NCI-H2227 treated with DMSO at 0.1 percent for 48 hours (cell line): Measurements from ENCODE around the gene TXNL4B.
"Not testable (repeated sequence)": the region's sequence is repeated elsewhere in the genome, so short reads cannot be mapped to it uniquely, and the experiment has no call there.

Experiments used
- DNase-seq: peaks from one replicate; lab custom pipeline; 2025; lab: John Stamatoyannopoulos, UW

Gene TXNL4B

DNA sequence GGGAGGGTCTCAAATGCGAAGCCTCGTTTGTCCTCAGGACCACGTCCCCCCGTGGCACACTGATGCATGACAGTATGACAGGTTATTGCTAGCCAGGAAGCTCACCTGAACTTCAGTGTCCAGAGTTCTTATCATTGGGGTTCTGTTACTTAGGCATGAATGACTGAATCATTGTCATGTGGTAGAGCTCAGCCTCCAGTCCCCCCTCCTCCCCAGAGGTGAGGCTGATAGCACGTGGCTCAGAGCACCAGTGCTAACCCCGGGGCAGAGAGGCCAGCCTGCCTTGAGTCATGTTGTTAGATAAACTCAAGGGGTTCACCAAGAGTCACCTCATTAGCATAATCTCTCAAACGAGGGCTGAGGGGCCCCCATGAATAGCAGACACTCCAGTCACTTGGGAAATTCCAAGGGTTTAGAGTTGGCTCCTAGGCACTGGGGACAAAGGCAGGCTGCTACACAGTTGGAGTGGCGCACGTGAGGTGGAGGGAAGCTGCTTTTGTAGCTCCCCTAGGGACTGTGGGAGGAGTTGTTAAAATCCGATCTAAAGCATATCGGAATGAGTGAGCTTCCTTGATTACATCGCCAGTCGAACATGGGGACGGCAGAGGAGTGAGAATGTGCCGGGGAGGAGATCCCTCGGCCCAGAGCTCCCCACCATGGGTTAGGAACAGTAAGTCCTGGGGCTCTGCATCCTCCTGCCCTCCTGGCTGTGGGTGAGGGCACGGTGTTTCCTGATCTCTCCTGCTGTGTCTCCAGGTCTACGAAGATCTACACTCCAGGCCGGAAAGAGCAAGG lies 18.4 kb upstream of the TXNL4B start:
- no peak for DNase-seq

DNA sequence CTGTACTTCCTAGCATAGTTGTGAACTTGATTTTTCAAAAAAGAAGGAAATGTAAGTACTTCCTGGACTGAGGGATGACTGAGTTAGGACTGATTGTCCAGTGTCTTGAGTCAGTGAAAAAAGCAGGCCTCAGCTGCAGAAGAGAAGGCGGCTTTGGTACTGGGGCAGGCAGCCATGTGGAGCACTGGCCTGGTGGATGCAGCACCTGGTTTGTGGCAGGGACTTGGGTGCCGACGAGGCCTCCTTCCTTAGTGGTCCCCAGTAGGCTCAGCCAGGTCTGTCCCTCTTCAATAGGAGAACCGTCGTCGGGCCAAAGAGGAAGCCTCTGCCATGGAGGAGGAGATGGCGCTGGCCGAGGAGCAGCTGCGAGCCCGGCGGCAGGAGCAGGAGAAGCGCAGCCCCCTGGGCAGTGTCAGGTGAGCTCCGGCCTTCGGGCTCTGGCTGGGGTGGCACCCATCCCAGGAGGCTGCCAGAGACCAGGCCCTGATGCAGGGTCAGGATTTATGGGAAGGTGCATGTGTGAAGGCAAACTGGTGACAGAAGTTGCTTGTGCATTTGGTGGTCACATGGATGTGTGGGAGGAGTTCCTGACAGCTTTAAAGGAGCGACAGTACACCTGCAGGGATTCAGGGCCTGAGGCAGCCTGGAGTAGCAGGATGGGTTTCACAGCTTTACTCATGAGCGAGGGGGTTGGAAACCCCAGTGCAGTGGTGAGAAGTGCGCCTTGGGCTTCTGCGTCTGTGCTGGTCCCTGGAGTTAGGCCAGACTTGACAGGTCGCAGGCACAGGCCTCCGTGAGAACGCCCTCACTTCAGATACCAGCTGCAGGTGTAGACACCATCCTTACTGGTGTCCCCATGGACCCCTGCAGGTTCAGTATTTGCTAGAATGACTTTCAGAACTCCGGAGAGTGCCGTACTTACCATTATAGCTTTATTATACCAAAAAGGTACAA lies 17.5 kb upstream of the TXNL4B start:
- DNase-seq, result no peak

DNA sequence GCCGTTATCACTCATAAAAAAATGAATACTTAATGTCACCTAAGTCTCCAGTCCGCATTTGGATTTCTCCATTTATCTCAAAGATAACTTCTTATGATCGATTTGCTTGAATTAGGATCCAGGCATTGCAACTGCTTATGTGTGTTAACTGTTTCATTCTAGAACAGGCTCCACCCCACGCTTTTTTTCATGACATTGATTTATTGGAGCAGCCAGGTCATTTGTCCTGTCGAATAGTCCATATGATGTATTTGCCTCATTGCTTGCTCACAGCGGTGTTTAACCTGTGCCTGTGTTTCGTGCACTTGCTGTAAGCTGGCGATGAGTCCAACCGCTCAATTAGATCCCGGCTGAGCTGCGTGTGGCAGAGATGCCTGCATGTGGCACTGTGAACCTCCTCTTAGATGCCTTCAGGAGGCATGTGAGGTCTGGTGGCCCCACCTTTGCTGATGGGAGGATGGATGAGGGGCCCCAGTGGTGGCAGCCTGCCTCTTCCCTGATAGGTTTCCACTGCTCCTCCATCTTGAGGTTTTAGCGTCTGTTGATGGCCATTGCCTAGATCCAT lies 16.6 kb upstream of the TXNL4B start:
- no peak for DNase-seq

DNA sequence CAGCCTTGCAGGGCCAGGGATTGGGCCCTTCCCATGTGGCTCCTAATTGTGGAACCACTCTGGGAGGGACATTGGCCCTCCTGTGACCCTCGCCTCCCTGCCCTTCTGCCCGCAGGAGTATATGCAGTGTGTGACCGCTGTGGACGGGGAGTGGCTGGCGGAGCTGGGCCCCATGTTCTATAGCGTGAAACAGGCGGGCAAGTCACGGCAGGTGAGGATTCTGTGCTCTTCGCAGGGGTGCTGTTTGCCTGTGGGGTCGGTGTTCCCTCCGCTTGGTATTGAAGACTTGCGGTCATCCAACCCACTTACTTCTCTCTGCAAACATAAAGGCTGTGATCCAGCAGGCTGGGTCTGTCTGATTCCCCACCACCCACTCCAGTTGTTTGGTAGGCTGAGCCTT lies 15.9 kb upstream of the TXNL4B start:
- DNase-seq, result no peak

DNA sequence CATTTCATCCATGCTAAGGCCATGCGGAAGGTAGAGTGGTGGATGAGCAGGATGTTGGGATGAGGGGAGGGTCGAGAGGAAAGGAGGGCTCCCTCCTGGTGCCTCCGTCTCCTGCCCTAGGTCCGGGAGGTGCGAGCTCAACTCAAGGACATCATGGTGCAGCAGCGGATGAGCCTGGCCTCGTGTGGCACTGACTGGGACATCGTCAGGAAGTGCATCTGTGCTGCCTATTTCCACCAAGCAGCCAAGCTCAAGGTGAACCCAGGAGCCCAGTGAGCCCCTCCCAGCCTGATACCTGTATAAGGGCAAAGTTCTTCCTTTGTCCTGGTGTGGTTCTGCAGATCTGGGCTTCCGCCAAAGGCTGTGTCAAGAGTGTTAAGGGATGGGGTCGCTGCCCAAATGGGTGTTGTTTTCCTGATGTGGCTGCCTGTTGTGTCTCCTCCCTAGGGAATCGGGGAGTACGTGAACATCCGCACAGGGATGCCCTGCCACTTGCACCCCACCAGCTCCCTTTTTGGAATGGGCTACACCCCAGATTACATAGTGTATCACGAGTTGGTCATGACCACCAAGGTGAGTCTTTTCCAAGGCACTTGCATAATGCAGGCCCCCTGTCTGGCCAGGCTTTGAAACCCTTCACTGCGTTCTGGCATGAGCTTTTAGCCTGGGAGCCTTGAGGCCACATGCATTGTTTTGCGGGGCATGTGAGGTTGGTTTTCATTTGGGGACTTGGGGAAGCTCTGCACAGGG lies 15.1 kb upstream of the TXNL4B start:
- DNase-seq, result no peak

DNA sequence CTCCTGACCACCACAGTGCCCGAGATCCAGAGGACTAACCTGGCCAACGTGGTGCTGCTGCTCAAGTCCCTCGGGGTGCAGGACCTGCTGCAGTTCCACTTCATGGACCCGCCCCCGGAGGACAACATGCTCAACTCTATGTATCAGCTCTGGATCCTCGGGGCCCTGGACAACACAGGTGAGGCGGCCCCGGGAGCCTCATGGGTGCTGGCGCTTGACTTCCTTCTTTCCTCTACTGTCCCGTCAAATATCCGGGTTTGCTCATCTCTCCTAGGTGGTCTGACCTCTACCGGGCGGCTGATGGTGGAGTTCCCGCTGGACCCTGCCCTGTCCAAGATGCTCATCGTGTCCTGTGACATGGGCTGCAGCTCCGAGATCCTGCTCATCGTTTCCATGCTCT lies 14.0 kb upstream of the TXNL4B start:
- no peak for DNase-seq

- DNase-seq, result no peak
Observed at GRCh38 chr16:72105978-72106377, 12.6 kb upstream of the TXNL4B start.

DNA sequence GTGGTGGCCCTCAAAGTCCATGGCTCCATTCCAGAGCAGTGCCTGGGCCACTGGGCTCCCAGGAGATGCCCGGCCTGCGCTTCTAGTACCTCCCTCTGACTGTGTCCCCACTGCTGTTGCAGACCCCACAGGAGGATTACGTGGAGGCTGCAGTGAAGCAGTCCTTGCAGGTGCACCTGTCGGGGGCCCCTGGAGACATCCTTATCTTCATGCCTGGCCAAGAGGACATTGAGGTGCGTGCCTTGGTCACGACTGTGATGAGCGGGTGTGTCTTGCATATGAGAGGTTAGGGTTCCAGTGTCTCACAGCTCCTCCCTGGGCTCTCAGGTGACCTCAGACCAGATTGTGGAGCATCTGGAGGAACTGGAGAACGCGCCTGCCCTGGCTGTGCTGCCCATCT lies 11.5 kb upstream of the TXNL4B start:
- no peak for DNase-seq

DNA sequence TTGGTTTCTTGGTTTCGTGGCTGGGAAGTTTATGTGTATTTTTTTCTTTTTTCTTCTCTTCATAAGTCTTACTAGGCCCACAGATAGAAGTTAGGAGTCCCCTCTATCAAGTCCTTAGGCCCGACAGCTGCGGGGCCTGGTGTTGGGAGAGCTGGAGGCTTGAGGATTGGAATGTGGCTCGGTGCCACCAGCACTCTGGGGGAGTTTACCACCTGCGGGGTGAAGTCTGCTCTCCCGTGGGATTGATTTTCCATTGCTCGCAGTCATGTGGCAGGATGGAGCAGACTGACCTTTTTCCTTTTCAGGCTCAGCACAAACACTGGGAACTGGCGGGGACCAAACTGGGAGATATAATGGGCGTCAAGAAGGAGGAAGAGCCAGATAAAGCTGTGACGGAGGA lies 7.8 kb upstream of the TXNL4B start:
- no peak for DNase-seq

DNA sequence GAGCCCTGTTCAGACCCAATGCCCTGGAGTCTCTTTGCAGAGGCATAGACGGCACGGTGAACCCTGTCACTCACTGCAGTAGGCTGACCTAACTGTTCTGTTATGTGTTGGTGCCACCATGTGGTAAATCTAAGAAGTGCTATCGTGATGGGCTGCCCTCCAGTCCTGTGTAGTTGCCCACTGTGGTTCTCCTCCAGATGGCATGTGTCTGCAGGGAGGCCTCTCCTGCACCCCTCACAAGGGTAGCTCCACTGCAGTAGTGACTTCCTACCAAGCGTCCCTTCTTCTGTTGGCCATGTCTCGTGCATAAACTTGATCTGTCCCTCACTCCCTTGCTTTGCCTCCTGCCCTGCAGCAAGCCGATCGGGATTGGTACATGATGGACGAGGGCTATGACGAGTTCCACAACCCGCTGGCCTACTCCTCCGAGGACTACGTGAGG lies 6.0 kb upstream of the TXNL4B start:
- DNase-seq, result peak; percentile 28

GRCh38 chr16:72098936-72099335 lies 5.5 kb upstream of the TXNL4B start:
- DNase-seq, result no peak

- peak; percentile 6 for DNase-seq
Observed at GRCh38 chr16:72094266-72094610, 818 bp upstream of the TXNL4B start.

GRCh38 chr16:72092832-72093447 lies 480 bp downstream of the TXNL4B start:
- DNase-seq, result no peak

GRCh38 chr16:72091217-72091616 lies 2.2 kb downstream of the TXNL4B start:
- DNase-seq, result no peak

DNA sequence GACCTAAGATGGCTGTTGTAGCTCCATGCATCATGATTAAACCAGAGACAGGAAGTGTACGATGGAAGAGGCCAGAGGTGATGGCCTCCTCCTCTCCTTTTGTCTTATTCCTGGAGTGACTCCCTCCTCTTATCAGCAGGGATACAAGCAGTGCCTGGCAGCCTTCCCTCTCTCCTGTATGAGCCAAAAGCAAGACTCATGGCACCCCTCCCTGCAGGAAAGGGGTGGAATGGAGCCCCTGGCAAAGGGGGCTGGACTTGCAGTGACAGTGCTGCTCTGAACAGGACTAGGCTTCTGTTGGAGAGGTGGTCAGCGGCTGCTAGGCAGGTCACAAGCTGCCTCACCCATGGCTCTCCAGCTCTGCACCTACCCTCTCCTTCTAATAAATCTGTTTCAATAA lies 8.4 kb downstream of the TXNL4B start:
- no peak for DNase-seq

DNA sequence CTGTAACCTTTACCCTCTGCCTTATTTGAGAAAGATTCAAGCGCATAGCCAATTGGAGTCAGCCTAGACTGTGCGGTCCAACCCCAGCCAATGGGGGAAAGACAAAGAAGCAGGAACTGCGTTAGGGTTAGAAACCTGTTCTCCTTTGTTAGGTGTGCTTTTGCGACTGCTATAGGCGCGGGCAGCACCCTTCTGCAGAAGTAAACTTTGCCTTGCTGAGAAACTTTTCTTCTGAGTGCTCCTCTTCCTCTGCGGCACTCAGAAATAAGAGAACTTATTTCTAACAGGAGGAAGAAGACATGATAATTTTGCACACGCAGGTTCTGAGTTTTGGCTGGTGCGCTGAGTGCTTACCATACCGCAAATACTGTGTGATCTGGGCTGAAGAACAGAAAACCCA lies 9.0 kb downstream of the TXNL4B start:
- no peak for DNase-seq

DNA sequence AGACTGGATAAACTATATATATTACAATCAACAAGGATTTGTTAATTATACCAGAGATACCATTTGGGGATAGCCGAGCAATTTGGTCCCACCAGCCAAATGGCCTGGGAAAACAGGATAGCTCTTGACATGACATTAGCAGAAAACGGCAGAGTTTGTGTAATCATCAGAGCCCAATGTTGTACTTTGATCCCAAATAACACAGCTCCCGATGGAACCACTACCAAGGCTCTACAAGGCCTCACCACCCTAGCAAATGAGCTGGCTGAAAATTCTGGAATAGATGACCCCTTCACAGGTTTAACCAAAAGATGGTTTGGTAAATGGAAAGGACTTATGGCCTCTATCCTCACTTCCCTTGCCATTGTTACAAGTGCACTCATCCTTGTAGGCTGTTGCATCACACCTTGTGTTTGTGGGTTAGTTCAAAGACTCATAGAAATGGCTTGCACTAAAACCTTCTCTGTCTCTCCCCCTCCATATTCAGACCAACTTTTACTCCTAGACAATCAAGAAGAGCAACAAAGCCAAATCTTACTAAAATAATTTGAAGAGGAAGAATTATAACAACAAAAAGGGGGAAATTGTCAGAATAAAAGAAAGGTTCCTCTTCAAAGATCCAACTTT lies 9.5 kb downstream of the TXNL4B start:
- no peak for DNase-seq

DNA sequence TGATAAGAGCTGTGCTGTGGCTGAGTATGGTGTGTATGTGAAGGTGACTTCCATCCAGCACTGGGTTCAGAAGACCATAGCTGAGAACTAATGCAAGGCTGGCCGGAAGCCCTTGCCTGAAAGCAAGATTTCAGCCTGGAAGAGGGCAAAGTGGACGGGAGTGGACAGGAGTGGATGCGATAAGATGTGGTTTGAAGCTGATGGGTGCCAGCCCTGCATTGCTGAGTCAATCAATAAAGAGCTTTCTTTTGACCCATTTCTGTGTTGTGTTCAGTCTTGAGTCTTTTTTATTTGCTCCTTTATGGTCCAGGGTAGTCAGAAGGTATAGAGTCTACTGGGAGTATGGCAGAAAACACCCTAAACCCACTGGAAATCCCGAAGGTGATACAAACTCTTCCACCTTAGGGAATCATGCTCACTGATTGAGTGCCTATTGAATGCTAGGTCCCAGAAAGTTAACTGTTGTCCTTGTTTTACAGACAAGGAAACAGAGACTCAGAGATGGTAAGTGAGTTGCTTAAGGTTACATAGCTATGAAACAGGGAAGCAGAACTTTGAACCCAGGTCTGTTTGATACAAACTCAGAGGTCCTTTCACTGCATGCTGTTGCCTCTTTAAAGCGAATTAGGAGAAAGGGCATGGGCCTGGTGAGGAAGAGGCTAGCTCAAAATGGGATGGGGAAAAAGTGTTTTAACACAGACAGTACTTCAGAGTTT lies 16.3 kb downstream of the TXNL4B start:
- DNase-seq, result not testable (repeated sequence)

GRCh38 chr16:72075067-72075466 lies 18.4 kb downstream of the TXNL4B start:
- DNase-seq, result not testable (repeated sequence)

GRCh38 chr16:72073560-72074230 lies 19.7 kb downstream of the TXNL4B start:
- no peak for DNase-seq
